ENCODE data around the gene KSR1.

KSR1 gene

GRCh38 chr17:27533874-27534815 lies 77.9 kb downstream of the KSR1 start:
- no peak for DNase-seq (ENCODE audit: low read depth, low spot score)

- DNase-seq (ENCODE audit: low read depth, low spot score): no peak
Measured at GRCh38 chr17:27535178-27535928, 79.1 kb downstream of the KSR1 start.

GRCh38 chr17:27535975-27536374 lies 79.7 kb downstream of the KSR1 start:
- DNase-seq (ENCODE audit: low read depth, low spot score): no peak

- no peak for DNase-seq (ENCODE audit: low read depth, low spot score)
Measured at GRCh38 chr17:27536781-27537180, 80.5 kb downstream of the KSR1 start.

- no peak for DNase-seq (ENCODE audit: low read depth, low spot score)
Measured at GRCh38 chr17:27538156-27538955, 82.1 kb downstream of the KSR1 start.

GRCh38 chr17:27539152-27539551 lies 82.9 kb downstream of the KSR1 start:
- DNase-seq (ENCODE audit: low read depth, low spot score): no peak

- DNase-seq (ENCODE audit: low read depth, low spot score): no peak
Measured at GRCh38 chr17:27539794-27540317, 83.6 kb downstream of the KSR1 start.

- peak; percentile 98 for DNase-seq (ENCODE audit: low read depth, low spot score)
Measured at GRCh38 chr17:27540318-27541101, 84.3 kb downstream of the KSR1 start.

- no peak for DNase-seq (ENCODE audit: low read depth, low spot score)
Measured at GRCh38 chr17:27541301-27542023, 85.2 kb downstream of the KSR1 start.

- DNase-seq (ENCODE audit: low read depth, low spot score): no peak
Measured at GRCh38 chr17:27542841-27543463, 86.7 kb downstream of the KSR1 start.

- no peak for DNase-seq (ENCODE audit: low read depth, low spot score)
Measured at GRCh38 chr17:27543464-27543856, 87.2 kb downstream of the KSR1 start.

GRCh38 chr17:27543958-27544349 lies 87.7 kb downstream of the KSR1 start:
- no peak for DNase-seq (ENCODE audit: low read depth, low spot score)

GRCh38 chr17:27544350-27545131 lies 88.3 kb downstream of the KSR1 start:
- no peak for DNase-seq (ENCODE audit: low read depth, low spot score)

GRCh38 chr17:27545562-27546229 lies 89.4 kb downstream of the KSR1 start:
- no peak for DNase-seq (ENCODE audit: low read depth, low spot score)

- DNase-seq (ENCODE audit: low read depth, low spot score): no peak
Measured at GRCh38 chr17:27546624-27547300, 90.5 kb downstream of the KSR1 start.

- no peak for DNase-seq (ENCODE audit: low read depth, low spot score)
Measured at GRCh38 chr17:27547301-27547683, 91.0 kb downstream of the KSR1 start.

GRCh38 chr17:27548369-27548768 lies 92.1 kb downstream of the KSR1 start:
- DNase-seq (ENCODE audit: low read depth, low spot score): no peak
